ENCODE measurements around the gene JMY.

- no peak for TF ChIP-seq EZH2 (IDR thresholded peaks at IDR 0.05; ENCODE audit: borderline replicate concordance)
- TF ChIP-seq CTCF (IDR thresholded peaks at IDR 0.05; ENCODE audit: poor library complexity) = no peak
- TF ChIP-seq EZH2phosphoT487 (IDR thresholded peaks at IDR 0.05; ENCODE audit: low read depth, severe bottlenecking, unreplicated experiment) = no peak
Observed at GRCh38 chr5:79305706-79306105, 69.8 kb downstream of the JMY start.
